HG02571 (cell line): ENCODE measurements around the gene RNF19B.

Source experiments
- ATAC-seq: cut with Tn5 transposase; IDR thresholded peaks from one replicate; pipeline ENCODE4 v1.9.1; 2021; ENCODE audit warnings: mild to moderate bottlenecking, moderate library complexity; ENCODE audit not compliant: unreplicated experiment

RNF19B gene

GRCh38 chr1:32890516-32891240 lies 73.9 kb downstream of the RNF19B start:
- ATAC-seq: no peak

DNA sequence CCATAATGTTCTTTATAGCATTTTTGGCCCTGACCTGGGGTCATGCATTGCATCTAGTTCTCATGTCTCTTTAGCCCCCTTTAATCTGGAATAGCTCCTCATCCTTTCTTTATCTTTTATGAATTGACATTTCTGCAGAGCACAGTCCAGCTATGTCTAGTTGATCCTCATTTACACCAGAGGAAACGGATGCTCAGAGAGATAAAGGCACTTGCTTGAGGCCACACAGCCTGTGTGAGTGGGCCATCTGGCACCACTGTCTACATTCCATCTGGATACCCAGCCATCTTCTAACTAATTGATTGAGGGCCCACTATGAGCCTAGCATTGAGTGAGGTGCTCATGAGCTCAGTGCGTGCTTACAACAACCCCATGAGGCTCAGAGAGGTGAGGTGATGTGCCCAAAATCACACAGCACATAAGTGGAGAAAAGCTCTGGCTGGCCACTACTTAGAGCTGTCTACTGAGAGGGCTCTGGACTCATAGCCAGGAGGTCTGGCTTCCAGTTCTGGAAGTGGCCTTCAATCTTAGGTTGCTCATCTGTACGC lies 74.8 kb downstream of the RNF19B start:
- no peak for ATAC-seq

- no peak for ATAC-seq
These were observed 75.8 kb downstream of the RNF19B start for GRCh38 chr1:32888677-32889420.

DNA sequence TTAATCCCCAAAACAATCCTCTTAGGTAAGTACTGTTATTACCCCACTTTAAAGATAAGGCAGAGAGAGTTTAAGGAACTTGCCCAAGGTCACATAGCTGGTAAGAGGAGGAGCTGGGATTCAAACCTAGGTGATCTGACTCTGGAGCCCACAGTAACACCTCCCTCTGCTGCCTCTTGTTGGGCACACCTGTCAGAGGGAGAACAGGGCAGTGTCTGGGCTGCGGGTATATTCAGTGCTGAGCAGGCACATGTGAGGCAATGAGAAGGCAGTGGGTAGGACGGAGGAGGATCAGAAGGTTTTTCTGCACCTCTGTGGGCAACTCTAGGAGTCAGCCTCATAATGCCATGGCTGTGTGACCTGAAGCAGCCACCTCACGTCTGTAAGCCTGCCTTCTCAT lies 76.5 kb downstream of the RNF19B start:
- no peak for ATAC-seq

GRCh38 chr1:32887623-32888022 lies 77.0 kb downstream of the RNF19B start:
- ATAC-seq: no peak

DNA sequence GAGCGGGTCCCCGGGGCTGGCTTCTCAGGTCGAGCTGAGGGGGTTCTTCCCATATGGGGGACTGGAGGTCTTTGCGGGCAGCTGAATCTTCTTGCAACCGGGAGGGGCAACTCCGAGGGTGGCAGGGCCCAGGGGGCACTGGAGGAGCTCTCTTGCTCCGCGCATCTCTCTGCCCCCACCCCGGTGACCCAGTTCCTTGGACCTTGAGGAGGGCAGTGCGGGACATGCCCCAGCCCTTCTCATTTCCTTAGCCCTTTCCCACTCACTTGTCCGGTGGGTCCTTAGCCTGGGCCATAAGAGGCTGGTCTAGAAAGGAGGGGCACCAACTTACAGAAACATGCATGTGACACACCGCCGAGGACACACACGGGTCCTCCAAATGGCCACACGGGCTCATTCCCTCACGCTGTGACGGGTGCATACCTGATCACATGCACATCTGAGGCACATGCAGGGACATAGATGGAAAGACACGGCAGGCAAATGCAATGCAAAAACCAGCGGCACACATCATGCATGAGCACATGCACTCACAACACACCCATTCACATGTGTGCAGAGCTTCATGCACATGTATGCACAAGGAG lies 77.7 kb downstream of the RNF19B start:
- ATAC-seq: no peak
